Type B pancreatic cell (in vitro differentiated cells): Measurements from ENCODE around the gene HAUS3. TPM values are rescaled to one million over a fixed set of nuclear protein-coding genes. Genes with fewer than 3 reads are reported as not detected.

ENCODE experiments used
- DNase-seq: peaks from one replicate; pipeline ENCODE4 v3.0.0; 2021; ENCODE audit warnings: mixed read lengths; ENCODE audit not compliant: unreplicated experiment; ENCODE audit errors: extremely low spot score
- H3K27ac Mint-ChIP-seq: 2 replicates; pipeline ENCODE4 v1.8.0; 2021; ENCODE audit warnings: mild to moderate bottlenecking, mixed read lengths
- H3K27me3 Mint-ChIP-seq: 2 replicates; pipeline ENCODE4 v1.8.0; 2021; ENCODE audit warnings: mixed read lengths
- H3K36me3 Mint-ChIP-seq: 2 replicates; pipeline ENCODE4 v1.8.0; 2021; ENCODE audit warnings: mixed read lengths
- H3K4me1 Mint-ChIP-seq: one replicate; pipeline ENCODE4 v1.8.0; 2021; ENCODE audit warnings: mixed read lengths; ENCODE audit not compliant: unreplicated experiment
- H3K4me3 Mint-ChIP-seq: 2 replicates; pipeline ENCODE4 v1.8.0; 2021; ENCODE audit warnings: mild to moderate bottlenecking, mixed read lengths
- H3K9me3 Mint-ChIP-seq: 2 replicates; pipeline ENCODE4 v1.8.0; 2021; ENCODE audit warnings: mixed read lengths
- total RNA-seq: library from RNA; stranded (reverse); gene quantifications from 2 replicates; pipeline ENCODE4 v1.2.1, GENCODE V29; 2021; ENCODE audit warnings: low replicate concordance
- TF ChIP-seq, protein P1 (sequence below): fragments of 200-600 bp; sonication (generic); conservative IDR thresholded peaks from 2 replicates; pipeline ENCODE4 v1.5.0; 2021; ENCODE audit warnings: antibody characterized with exemption, mild to moderate bottlenecking

HAUS3 gene
- total RNA-seq, 1 donor from 2014 or later, result 19.7 TPM

GRCh38 chr4:2248044-2248780, 6.3 kb upstream of the HAUS3 start:
- no peak overlapping the region for H3K4me3 Mint-ChIP-seq
- no peak overlapping the region for H3K27ac Mint-ChIP-seq
- TF ChIP-seq, protein P1, sequence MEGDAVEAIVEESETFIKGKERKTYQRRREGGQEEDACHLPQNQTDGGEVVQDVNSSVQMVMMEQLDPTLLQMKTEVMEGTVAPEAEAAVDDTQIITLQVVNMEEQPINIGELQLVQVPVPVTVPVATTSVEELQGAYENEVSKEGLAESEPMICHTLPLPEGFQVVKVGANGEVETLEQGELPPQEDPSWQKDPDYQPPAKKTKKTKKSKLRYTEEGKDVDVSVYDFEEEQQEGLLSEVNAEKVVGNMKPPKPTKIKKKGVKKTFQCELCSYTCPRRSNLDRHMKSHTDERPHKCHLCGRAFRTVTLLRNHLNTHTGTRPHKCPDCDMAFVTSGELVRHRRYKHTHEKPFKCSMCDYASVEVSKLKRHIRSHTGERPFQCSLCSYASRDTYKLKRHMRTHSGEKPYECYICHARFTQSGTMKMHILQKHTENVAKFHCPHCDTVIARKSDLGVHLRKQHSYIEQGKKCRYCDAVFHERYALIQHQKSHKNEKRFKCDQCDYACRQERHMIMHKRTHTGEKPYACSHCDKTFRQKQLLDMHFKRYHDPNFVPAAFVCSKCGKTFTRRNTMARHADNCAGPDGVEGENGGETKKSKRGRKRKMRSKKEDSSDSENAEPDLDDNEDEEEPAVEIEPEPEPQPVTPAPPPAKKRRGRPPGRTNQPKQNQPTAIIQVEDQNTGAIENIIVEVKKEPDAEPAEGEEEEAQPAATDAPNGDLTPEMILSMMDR, result no peak
- H3K4me1 Mint-ChIP-seq, result peaks cover 22% of the 10 kb centered on the region
- DNase-seq, result no peak
- H3K27me3 Mint-ChIP-seq, result no peaks in the 10 kb centered on the region
- H3K36me3 Mint-ChIP-seq, result peaks cover 4% of the 10 kb centered on the region
- H3K9me3 Mint-ChIP-seq, result no peaks in the 10 kb centered on the region

DNA sequence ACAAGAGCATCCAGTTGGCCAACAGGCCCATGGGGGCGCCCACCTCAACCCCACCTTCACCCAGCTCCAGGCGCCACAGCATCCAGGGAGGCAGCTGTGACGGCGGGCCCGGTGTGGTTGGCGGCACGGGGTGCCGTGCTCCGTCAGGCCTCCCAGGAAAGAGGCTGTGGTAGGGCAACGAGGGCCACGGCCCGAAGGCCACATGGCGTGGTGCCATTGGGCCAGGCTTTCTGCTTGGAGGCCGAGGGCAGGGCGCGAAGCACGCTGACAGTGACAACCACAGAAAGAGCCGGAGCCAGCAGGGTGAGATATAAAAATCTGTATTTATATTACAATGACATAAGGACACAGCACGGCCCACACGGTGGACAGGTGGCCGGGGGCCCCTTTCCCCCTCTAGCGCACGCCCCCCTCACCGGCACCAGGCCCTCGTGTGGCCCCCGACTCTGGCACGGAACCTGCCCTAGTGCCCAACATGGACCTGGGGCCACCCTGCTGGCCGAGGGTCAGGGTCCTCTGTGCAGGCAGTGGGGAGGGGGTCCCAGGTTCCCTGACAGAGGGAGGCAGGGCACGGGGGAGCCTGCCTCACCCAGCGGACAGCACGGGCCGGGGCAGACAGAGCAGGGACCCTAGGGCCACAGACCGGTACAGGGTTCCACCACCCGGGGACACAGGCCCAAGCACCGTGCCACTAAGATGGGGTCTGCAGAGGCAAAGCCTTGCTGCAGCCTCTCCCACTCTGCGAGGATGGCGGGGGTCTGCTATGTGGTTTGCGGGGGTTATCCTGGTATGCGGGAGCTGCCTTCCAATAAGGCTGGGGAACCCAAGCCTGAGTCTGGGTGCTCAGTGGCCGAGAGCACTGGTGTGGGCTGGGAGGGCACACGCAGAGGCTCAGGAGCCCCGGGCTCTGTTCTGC, 5.5 kb upstream of the HAUS3 start:
- TF ChIP-seq, protein P1, result no peak
- no peaks in the 10 kb centered on the region for H3K36me3 Mint-ChIP-seq
- no peak overlapping the region for H3K27ac Mint-ChIP-seq
- H3K9me3 Mint-ChIP-seq, result no peaks in the 10 kb centered on the region
- H3K4me1 Mint-ChIP-seq, result peaks cover 23% of the 10 kb centered on the region
- H3K27me3 Mint-ChIP-seq, result no peaks in the 10 kb centered on the region
- no peak for DNase-seq
- H3K4me3 Mint-ChIP-seq, result no peak overlapping the region

GRCh38 chr4:2246384-2247127, 4.6 kb upstream of the HAUS3 start:
- Mint-ChIP-seq H3K36me3 (no peaks in the 10 kb centered on the region), H3K9me3 (no peaks in the 10 kb centered on the region), H3K4me3 (no peak overlapping the region), H3K4me1 (peaks cover 23% of the 10 kb centered on the region), H3K27me3 (no peaks in the 10 kb centered on the region), H3K27ac (no peak overlapping the region)
- TF ChIP-seq, protein P1, result no peak
- DNase-seq, result no peak

GRCh38 chr4:2245787-2246275, 3.9 kb upstream of the HAUS3 start:
- peaks cover 24% of the 10 kb centered on the region for H3K4me1 Mint-ChIP-seq
- no peaks in the 10 kb centered on the region for H3K27me3 Mint-ChIP-seq
- TF ChIP-seq, protein P1, result no peak
- no peaks in the 10 kb centered on the region for H3K36me3 Mint-ChIP-seq
- H3K4me3 Mint-ChIP-seq, result no peak overlapping the region
- no peak for DNase-seq
- H3K9me3 Mint-ChIP-seq, result no peaks in the 10 kb centered on the region
- H3K27ac Mint-ChIP-seq, result peak overlapping the region; percentile 34

GRCh38 chr4:2245057-2245786, 3.3 kb upstream of the HAUS3 start:
- no peak for DNase-seq
- H3K27me3 Mint-ChIP-seq, result no peaks in the 10 kb centered on the region

More at GRCh38 chr4:2245057-2245786, 3.3 kb upstream of the HAUS3 start:
- TF ChIP-seq, protein P1, result no peak
- Mint-ChIP-seq H3K4me3 (no peak overlapping the region), H3K4me1 (peaks cover 30% of the 10 kb centered on the region), H3K9me3 (no peaks in the 10 kb centered on the region), H3K36me3 (no peaks in the 10 kb centered on the region), H3K27ac (peak overlapping the region; percentile 34)
